Heart right ventricle (tissue), 16 donors: ENCODE measurements around the gene DDC. TPM values are rescaled to one million over a fixed set of nuclear protein-coding genes. Genes with fewer than 3 reads are reported as not detected.

Source experiments
- ATAC-seq, 8 donors: fragments of 200-7000 bp; cut with Tn5 transposase; one replicate each; pipeline ENCODE4 v1.9.1; 2020; ENCODE audit warnings: mild to moderate bottlenecking in 8 of 8, moderate library complexity in 8 of 8, moderate number of reproducible peaks in 1 of 8
- DNase-seq, 2 donors: peaks; one replicate each; pipeline ENCODE4 v3.0.0-alpha.2; 2020
- H3K27ac ChIP-seq, 10 donors: fragments of 200-600 bp; sonication (generic) in 2 of 10; one replicate each; pipeline versions ENCODE4 v1.5.0 to v1.8.0; 2020 to 2022; ENCODE audit warnings: mild to moderate bottlenecking in 3 of 10
- H3K27me3 ChIP-seq, 7 donors: fragments of 200-600 bp; one replicate each; pipeline ENCODE4 v1.8.0; 2021 to 2022; ENCODE audit warnings: mild to moderate bottlenecking in 2 of 7
- H3K36me3 ChIP-seq, 9 donors: fragments of 200-600 bp; sonication (generic) in 1 of 9; one replicate each; pipeline versions ENCODE4 v1.5.0 to v1.8.0; 2020 to 2022; ENCODE audit warnings: mild to moderate bottlenecking in 2 of 9
- H3K4me1 ChIP-seq, 9 donors: fragments of 200-600 bp; sonication (generic) in 1 of 9; one replicate each; pipeline versions ENCODE4 v1.5.0 to v1.8.0; 2020 to 2022; ENCODE audit warnings: mild to moderate bottlenecking in 4 of 9
- H3K4me3 ChIP-seq, 10 donors: fragments of 200-600 bp; sonication (generic) in 2 of 10; one replicate each; pipeline versions ENCODE4 v1.5.0 to v1.8.0; 2020 to 2022; ENCODE audit warnings: mild to moderate bottlenecking in 7 of 10, moderate library complexity in 2 of 10
- H3K9me3 ChIP-seq, 11 donors: fragments of 200-600 bp in 10 of 11; sonication (generic) in 2 of 11; one replicate each; pipeline versions ENCODE4 v1.5.0 to v1.8.0; 2013 to 2022; ENCODE audit warnings: mild to moderate bottlenecking in 2 of 11, control low read depth in 1 of 11, moderate library complexity in 1 of 11
- CTCF ChIP-seq, 9 donors: fragments of 200-600 bp; sonication (generic) in 2 of 9; IDR thresholded peaks; one replicate each; pipeline versions ENCODE4 v1.5.0 to v1.8.0; 2021 to 2022; ENCODE audit warnings: antibody characterized with exemption in 9 of 9, mild to moderate bottlenecking in 5 of 9, moderate library complexity in 1 of 9
- WGBS, 2 donors: extraction: QIAGEN DNeasy Blood & Tissue Kit; methylation state at CpG; one replicate each; pipeline ENCODE4 v1.1.7; 2013; ENCODE audit warnings: inconsistent platforms in 1 of 2; 5-methylcytosine and 5-hydroxymethylcytosine counted together
- intact Hi-C, 10 donors: fragments of 100-400 bp; cut with DNase I; formaldehyde crosslinking; loops; one replicate each; pipeline versions ENCODE4 v1.11.1 to v1.14.2; 2022
- polyA plus RNA-seq, 2 donors: library from polyadenylated mRNA; stranded (reverse); fragments of 200-250 nt; gene quantifications; one replicate each; pipeline ENCODE4 v1.2.3, GENCODE V29; 2013
- total RNA-seq, 10 donors: library from RNA; stranded (reverse); fragmentation: NEBNext Ultra II Directional in 3 of 10; extraction: Animal tissue kit (Norgen Biotek cat#: 25700) in 3 of 10; gene quantifications; one replicate each; pipeline versions ENCODE4 v1.2.1 to v1.2.4, GENCODE V29; 2021 to 2023
- donor health status: Arrhythmogenic right ventricular cardiomyopathy.
- donor health status: ischemic (EF 13 %, LVEDD 7.1; RV severe dilation, severe dysfunction).
- donor health status: healthy with polysubstance abuse.
- donor health status: DM: no; HTN: yes; CAD: no.
- donor health status: DM: no; HTN: no; CAD: no.
- donor health status: ischemic (EF 25% LVEDD 6.9; RV normal size, moderate dysfunction).
- donor health status: ischemic (EF 25% LVEDD 5.7; RV mildly dilated, moderate dysfunction).
- donor health status: healthy.
- donor health status: DM: yes; HTN: yes; CAD: no.
- donor health status: Ischemic cardiomyopathy.
- donor health status: ischemic (EF 35%, LVEDD 5.7; RV mildly dilated, moderate dysfunction).
- donor health status: nonischemic (EF 11% LVEDD 7.7; RV severe dilation, severe dysfunction).
- donor health status: DM: yes; HTN: yes; CAD: no.
- donor health status: PGD.
- donor health status: ischemic (EF 29% LVEDD 5.4; RV normal size, mild dysfunction).
- donor health status: nonischemic (EF 23%, LVEDD 6.1; RV moderate dilation, normal function).

The DDC gene
- total and polyA plus RNA-seq, 12 donors = not detected

GRCh38 chr7:50610521-50611277 is 45.5 kb upstream of the DDC start:
- intact Hi-C loops = loop anchor here in 6 of 10 donors (5.0 to 10.0 kb wide), 5 partner anchors 67 to 544 kb away; no protein-coding TSS in a partner anchor

GRCh38 chr7:50608196-50608906 is 43.1 kb upstream of the DDC start:
- DNase-seq = no peak
- intact Hi-C loops = loop anchor here in 2 of 10 donors (10.0 kb wide), 1 partner anchor 144 kb away; no protein-coding TSS in a partner anchor
- 83 to 85% methylated on average over 9 of the region's 9 CpGs for WGBS, 2 donors
- ATAC-seq = no peak
- peaks cover 0 to 5% (median 0%) of the 10 kb centered on the region in 11 donors for H3K9me3 ChIP-seq
- no peak overlapping the region for H3K27ac ChIP-seq
- TF ChIP-seq CTCF (IDR thresholded peaks at IDR 0.05) = no peak
- H3K27me3 ChIP-seq = no peaks in the 10 kb centered on the region
- H3K36me3 ChIP-seq = peaks cover 0 to 100% (median 47%) of the 10 kb centered on the region in 9 donors
- no peak overlapping the region for H3K4me3 ChIP-seq
- peaks cover 0 to 19% (median 0%) of the 10 kb centered on the region in 9 donors for H3K4me1 ChIP-seq

More at GRCh38 chr7:50610521-50611277, 45.5 kb upstream of the DDC start:
- 70 to 75% methylated on average over 6 of the region's 6 CpGs for WGBS, 2 donors
- Histone ChIP-seq H3K27ac (no peak overlapping the region), H3K9me3 (peaks cover 0 to 5% (median 0%) of the 10 kb centered on the region in 11 donors), H3K36me3 (peaks cover 0 to 98% (median 42%) of the 10 kb centered on the region in 9 donors), H3K27me3 (no peaks in the 10 kb centered on the region), H3K4me1 (peaks cover 0 to 19% (median 0%) of the 10 kb centered on the region in 9 donors), H3K4me3 (no peak overlapping the region)
- no peak for ATAC-seq
- DNase-seq = no peak
- TF ChIP-seq CTCF (IDR thresholded peaks at IDR 0.05) = no peak

GRCh38 chr7:50607524-50608125 is 42.4 kb upstream of the DDC start:
- ATAC-seq = no peak
- peaks cover 0 to 5% (median 0%) of the 10 kb centered on the region in 11 donors for H3K9me3 ChIP-seq
- H3K27me3 ChIP-seq = no peaks in the 10 kb centered on the region
- TF ChIP-seq CTCF (IDR thresholded peaks at IDR 0.05) = no peak
- peaks cover 0 to 19% (median 0%) of the 10 kb centered on the region in 9 donors for H3K4me1 ChIP-seq
- no peak overlapping the region for H3K27ac ChIP-seq
- 85 to 86% methylated on average over 6 of the region's 6 CpGs for WGBS, 2 donors
- no peak overlapping the region for H3K4me3 ChIP-seq
- DNase-seq = no peak
- intact Hi-C loops = loop anchor here in 2 of 10 donors (10.0 kb wide), 1 partner anchor 143 kb away; no protein-coding TSS in a partner anchor
- H3K36me3 ChIP-seq = peaks cover 0 to 100% (median 41%) of the 10 kb centered on the region in 9 donors

- H3K27ac ChIP-seq = no peak overlapping the region
- DNase-seq (no peak), ATAC-seq (peak in 1 of 8 donors; percentile 58)
- intact Hi-C loops = loop anchor here in 2 of 10 donors (10.0 kb wide), 1 partner anchor 140 kb away; no protein-coding TSS in a partner anchor
- peaks cover 0 to 5% (median 0%) of the 10 kb centered on the region in 11 donors for H3K9me3 ChIP-seq
- no peaks in the 10 kb centered on the region for H3K27me3 ChIP-seq
- H3K4me1 ChIP-seq = peaks cover 0 to 5% (median 0%) of the 10 kb centered on the region in 9 donors
- no peak for TF ChIP-seq CTCF (IDR thresholded peaks at IDR 0.05)
- H3K4me3 ChIP-seq = no peak overlapping the region
- WGBS, 2 donors = 95% methylated on average over 13 of the region's 13 CpGs
- H3K36me3 ChIP-seq = peaks cover 0 to 100% (median 26%) of the 10 kb centered on the region in 9 donors
These were observed 39.9 kb upstream of the DDC start for GRCh38 chr7:50605059-50605458.
